ENCODE data around the gene MTFP1. TPM values are rescaled to one million over a fixed set of nuclear protein-coding genes. Genes with fewer than 3 reads are reported as not detected.

Gene MTFP1
- total RNA-seq, 1 donor from 2014 or later: 29.9 TPM

GRCh38 chr22:30432096-30432495, 6.5 kb downstream of the MTFP1 start:
- Histone ChIP-seq H3K9ac (no peak overlapping the region), H3K9me3 (ENCODE audit: low read depth) (no peaks in the 10 kb centered on the region), H2AFZ (replicated peaks) (no peak overlapping the region), H3K27ac (no peak overlapping the region), H4K20me1 (ENCODE audit: low read depth) (peaks cover 5% of the 10 kb centered on the region), H3K27me3 (no peaks in the 10 kb centered on the region), H3F3A (ENCODE audit: low read depth) (no peaks in the 10 kb centered on the region), H3K36me3 (no peaks in the 10 kb centered on the region), H3K79me2 (ENCODE audit: low read depth) (no peaks in the 10 kb centered on the region), H3K4me2 (no peak overlapping the region), H3K4me1 (no peaks in the 10 kb centered on the region), H3K4me3 (no peak overlapping the region)
- H3K4me1 Mint-ChIP-seq: peaks cover 8% of the 10 kb centered on the region
- no peaks in the 10 kb centered on the region for H3K27me3 Mint-ChIP-seq (ENCODE audit: insufficient read depth, low read depth)
- TF ChIP-seq EZH2phosphoT487 (IDR thresholded peaks at IDR 0.05) (no peak), EZH2 (IDR thresholded peaks at IDR 0.05) (no peak), CTCF (IDR thresholded peaks at IDR 0.05) (no peak)
- no peaks in the 10 kb centered on the region for H3K9me3 Mint-ChIP-seq
- H3K4me3 Mint-ChIP-seq: no peak overlapping the region
- no peak for DNase-seq (ENCODE audit: low spot score)
- no peak overlapping the region for H3K27ac Mint-ChIP-seq
- H3K36me3 Mint-ChIP-seq: peaks cover 8% of the 10 kb centered on the region

GRCh38 chr22:30432520-30432919, 7.0 kb downstream of the MTFP1 start:
- Mint-ChIP-seq H3K27ac (no peak overlapping the region), H3K9me3 (no peaks in the 10 kb centered on the region), H3K27me3 (ENCODE audit: insufficient read depth, low read depth) (no peaks in the 10 kb centered on the region), H3K4me3 (no peak overlapping the region), H3K4me1 (peaks cover 8% of the 10 kb centered on the region), H3K36me3 (peaks cover 5% of the 10 kb centered on the region)
- H3F3A ChIP-seq (ENCODE audit: low read depth): no peaks in the 10 kb centered on the region
- no peak overlapping the region for H2AFZ ChIP-seq (replicated peaks)
- no peaks in the 10 kb centered on the region for H3K27me3 ChIP-seq
- H3K9me3 ChIP-seq (ENCODE audit: low read depth): no peaks in the 10 kb centered on the region
- peaks cover 1% of the 10 kb centered on the region for H4K20me1 ChIP-seq (ENCODE audit: low read depth)
- TF ChIP-seq CTCF (IDR thresholded peaks at IDR 0.05) (no peak), EZH2 (IDR thresholded peaks at IDR 0.05) (no peak), EZH2phosphoT487 (IDR thresholded peaks at IDR 0.05) (no peak)
- no peak overlapping the region for H3K27ac ChIP-seq
- H3K4me3 ChIP-seq: no peak overlapping the region
- no peaks in the 10 kb centered on the region for H3K79me2 ChIP-seq (ENCODE audit: low read depth)
- no peak overlapping the region for H3K4me2 ChIP-seq
- H3K36me3 ChIP-seq: no peaks in the 10 kb centered on the region
- no peak for DNase-seq (ENCODE audit: low spot score)
- no peak overlapping the region for H3K9ac ChIP-seq
- H3K4me1 ChIP-seq: no peaks in the 10 kb centered on the region

- no peaks in the 10 kb centered on the region for H3K9me3 Mint-ChIP-seq
- H3K4me3 Mint-ChIP-seq: no peak overlapping the region
- H3K9ac ChIP-seq: no peak overlapping the region
- H3K27me3 Mint-ChIP-seq (ENCODE audit: insufficient read depth, low read depth): no peaks in the 10 kb centered on the region
- no peaks in the 10 kb centered on the region for H3K79me2 ChIP-seq (ENCODE audit: low read depth)
- no peak overlapping the region for H3K4me2 ChIP-seq
- no peak for TF ChIP-seq EZH2 (IDR thresholded peaks at IDR 0.05)
- TF ChIP-seq EZH2phosphoT487 (IDR thresholded peaks at IDR 0.05): no peak
- no peak for TF ChIP-seq CTCF (IDR thresholded peaks at IDR 0.05)
- H3K36me3 ChIP-seq: no peaks in the 10 kb centered on the region
- no peak for DNase-seq (ENCODE audit: low spot score)
- H3K27me3 ChIP-seq: no peaks in the 10 kb centered on the region
- H3K36me3 Mint-ChIP-seq: peaks cover 2% of the 10 kb centered on the region
- peaks cover 8% of the 10 kb centered on the region for H3K4me1 Mint-ChIP-seq
- H3F3A ChIP-seq (ENCODE audit: low read depth): no peaks in the 10 kb centered on the region
- H3K27ac Mint-ChIP-seq: no peak overlapping the region
- H3K9me3 ChIP-seq (ENCODE audit: low read depth): no peaks in the 10 kb centered on the region
- H3K4me1 ChIP-seq: no peaks in the 10 kb centered on the region
- no peaks in the 10 kb centered on the region for H4K20me1 ChIP-seq (ENCODE audit: low read depth)
- no peak overlapping the region for H3K4me3 ChIP-seq
- no peak overlapping the region for H2AFZ ChIP-seq (replicated peaks)
- no peak overlapping the region for H3K27ac ChIP-seq
Measured at GRCh38 chr22:30433227-30433626, 7.7 kb downstream of the MTFP1 start.
